Neural cell (in vitro differentiated cells): ENCODE data around the gene METTL2B.

Source experiments
- EZH2 ChIP-seq: fragments of 200-600, 300-800 bp; shearing (Covaris generic), sonication (generic); IDR thresholded peaks from 2 replicates; pipeline ENCODE4 v1.6.1; 2014; ENCODE audit warnings: antibody characterized with exemption, low read length, borderline replicate concordance, mild to moderate bottlenecking; ENCODE audit not compliant: insufficient read depth, poor library complexity, severe bottlenecking
- TF ChIP-seq, protein P1 (sequence below): IDR thresholded peaks from 2 replicates; pipeline ENCODE4 v1.6.1; 2012; ENCODE audit warnings: borderline replicate concordance
- TF ChIP-seq, protein P2 (sequence below): fragments of 450-650 bp; IDR thresholded peaks from 2 replicates; pipeline ENCODE4 v1.5.1; 2014; ENCODE audit warnings: antibody characterized with exemption, mild to moderate bottlenecking, moderate library complexity; ENCODE audit not compliant: poor library complexity, severe bottlenecking

DNA sequence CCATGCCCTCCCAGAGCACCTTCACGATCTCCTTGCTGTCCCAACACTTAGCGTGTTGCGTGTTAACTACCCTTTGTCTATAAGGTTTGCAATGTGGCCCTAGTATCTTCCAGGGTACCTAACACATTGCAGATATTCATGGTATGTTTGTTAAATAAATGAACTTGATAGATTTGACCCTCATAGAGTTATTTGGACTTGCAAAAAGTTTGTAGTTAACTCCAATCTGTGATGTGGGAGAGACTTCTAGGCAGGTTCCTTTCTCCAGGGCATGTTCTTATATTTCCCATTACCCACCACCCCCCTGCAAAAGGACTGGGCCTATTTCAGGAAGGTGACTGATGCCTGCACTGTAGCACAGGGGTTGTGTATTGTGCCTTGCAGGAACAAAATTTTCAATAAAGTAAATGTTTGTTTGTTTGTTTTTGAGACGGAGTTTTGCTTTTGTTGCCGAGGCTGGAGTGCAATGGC lies 20.3 kb upstream of the METTL2B start:
- TF ChIP-seq EZH2, result no peak
- TF ChIP-seq, protein P1, sequence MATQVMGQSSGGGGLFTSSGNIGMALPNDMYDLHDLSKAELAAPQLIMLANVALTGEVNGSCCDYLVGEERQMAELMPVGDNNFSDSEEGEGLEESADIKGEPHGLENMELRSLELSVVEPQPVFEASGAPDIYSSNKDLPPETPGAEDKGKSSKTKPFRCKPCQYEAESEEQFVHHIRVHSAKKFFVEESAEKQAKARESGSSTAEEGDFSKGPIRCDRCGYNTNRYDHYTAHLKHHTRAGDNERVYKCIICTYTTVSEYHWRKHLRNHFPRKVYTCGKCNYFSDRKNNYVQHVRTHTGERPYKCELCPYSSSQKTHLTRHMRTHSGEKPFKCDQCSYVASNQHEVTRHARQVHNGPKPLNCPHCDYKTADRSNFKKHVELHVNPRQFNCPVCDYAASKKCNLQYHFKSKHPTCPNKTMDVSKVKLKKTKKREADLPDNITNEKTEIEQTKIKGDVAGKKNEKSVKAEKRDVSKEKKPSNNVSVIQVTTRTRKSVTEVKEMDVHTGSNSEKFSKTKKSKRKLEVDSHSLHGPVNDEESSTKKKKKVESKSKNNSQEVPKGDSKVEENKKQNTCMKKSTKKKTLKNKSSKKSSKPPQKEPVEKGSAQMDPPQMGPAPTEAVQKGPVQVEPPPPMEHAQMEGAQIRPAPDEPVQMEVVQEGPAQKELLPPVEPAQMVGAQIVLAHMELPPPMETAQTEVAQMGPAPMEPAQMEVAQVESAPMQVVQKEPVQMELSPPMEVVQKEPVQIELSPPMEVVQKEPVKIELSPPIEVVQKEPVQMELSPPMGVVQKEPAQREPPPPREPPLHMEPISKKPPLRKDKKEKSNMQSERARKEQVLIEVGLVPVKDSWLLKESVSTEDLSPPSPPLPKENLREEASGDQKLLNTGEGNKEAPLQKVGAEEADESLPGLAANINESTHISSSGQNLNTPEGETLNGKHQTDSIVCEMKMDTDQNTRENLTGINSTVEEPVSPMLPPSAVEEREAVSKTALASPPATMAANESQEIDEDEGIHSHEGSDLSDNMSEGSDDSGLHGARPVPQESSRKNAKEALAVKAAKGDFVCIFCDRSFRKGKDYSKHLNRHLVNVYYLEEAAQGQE, result no peak
- TF ChIP-seq, protein P2, sequence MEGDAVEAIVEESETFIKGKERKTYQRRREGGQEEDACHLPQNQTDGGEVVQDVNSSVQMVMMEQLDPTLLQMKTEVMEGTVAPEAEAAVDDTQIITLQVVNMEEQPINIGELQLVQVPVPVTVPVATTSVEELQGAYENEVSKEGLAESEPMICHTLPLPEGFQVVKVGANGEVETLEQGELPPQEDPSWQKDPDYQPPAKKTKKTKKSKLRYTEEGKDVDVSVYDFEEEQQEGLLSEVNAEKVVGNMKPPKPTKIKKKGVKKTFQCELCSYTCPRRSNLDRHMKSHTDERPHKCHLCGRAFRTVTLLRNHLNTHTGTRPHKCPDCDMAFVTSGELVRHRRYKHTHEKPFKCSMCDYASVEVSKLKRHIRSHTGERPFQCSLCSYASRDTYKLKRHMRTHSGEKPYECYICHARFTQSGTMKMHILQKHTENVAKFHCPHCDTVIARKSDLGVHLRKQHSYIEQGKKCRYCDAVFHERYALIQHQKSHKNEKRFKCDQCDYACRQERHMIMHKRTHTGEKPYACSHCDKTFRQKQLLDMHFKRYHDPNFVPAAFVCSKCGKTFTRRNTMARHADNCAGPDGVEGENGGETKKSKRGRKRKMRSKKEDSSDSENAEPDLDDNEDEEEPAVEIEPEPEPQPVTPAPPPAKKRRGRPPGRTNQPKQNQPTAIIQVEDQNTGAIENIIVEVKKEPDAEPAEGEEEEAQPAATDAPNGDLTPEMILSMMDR, result no peak
